ENCODE data around the gene INAFM2.

- TF ChIP-seq CTCF (IDR thresholded peaks at IDR 0.05) (peak in 3 of 6 experiments; percentile 7 to 24 (median 9)), POLR2AphosphoS5 (IDR thresholded peaks at IDR 0.05) (peak in 1 of 2 donors; percentile 28), POLR2A (IDR thresholded peaks at IDR 0.05) (peak in 1 of 4 donors; percentile 59)
These were observed 15.9 kb upstream of the INAFM2 start, which contains the start of gene PLCB2 for GRCh38 chr15:40307421-40308211.
